HepG2 (cell line): Measurements from ENCODE around the gene APC2. TPM values are rescaled to one million over a fixed set of nuclear protein-coding genes. Genes with fewer than 3 reads are reported as not detected.

Experiments
- KLF16 ChIP-seq, 2 experiments: sonication (generic) in 1 of 2; formaldehyde crosslinking in 1 of 2; IDR thresholded peaks; 2 replicates each; pipeline versions ENCODE4 v1.6.1 to v1.8.0; 2016 to 2023; ENCODE audit warnings: missing genetic modification reagents in 2 of 2, missing compliant biosample characterization in 1 of 2
- RBM39 ChIP-seq: fragments of 200-400 bp; formaldehyde crosslinking; IDR thresholded peaks from one replicate; pipeline ENCODE4 v1.6.1; 2018; ENCODE audit warnings: antibody characterized with exemption, mild to moderate bottlenecking, low read depth, low read length; ENCODE audit not compliant: poor library complexity, severe bottlenecking
- RORA ChIP-seq: sonication (generic); formaldehyde crosslinking; IDR thresholded peaks from 2 replicates; pipeline ENCODE4 v1.5.0; 2020; ENCODE audit warnings: mild to moderate bottlenecking, missing genetic modification reagents, moderate library complexity
- TAF1 ChIP-seq: sonication (generic); formaldehyde crosslinking; IDR thresholded peaks from 2 replicates; pipeline ENCODE4 v1.4.0; 2020; ENCODE audit warnings: missing genetic modification reagents
- ZNF484 ChIP-seq: sonication (generic); formaldehyde crosslinking; IDR thresholded peaks from 2 replicates; pipeline ENCODE4 v1.5.1; 2020; ENCODE audit warnings: mild to moderate bottlenecking, low read depth, missing genetic modification reagents, borderline replicate concordance
- ZNF557 ChIP-seq: sonication (generic); formaldehyde crosslinking; IDR thresholded peaks from 2 replicates; pipeline ENCODE4 v1.4.0; 2020; ENCODE audit warnings: missing genetic modification reagents
- polyA plus RNA-seq, 8 experiments: library from polyadenylated mRNA; depleted of rRNA in 3 of 8; stranded (reverse) in 7 of 8; unstranded in 1 of 8; fragments of >200 nt; fragmentation: Illumina TruSeq in 4 of 8; extraction: Trizol in 4 of 8; gene quantifications; 2 replicates each; pipeline versions ENCODE4 v1.2.1 to v1.2.3, GENCODE V29; 2011 to 2016; ENCODE audit warnings: low read depth in 4 of 8, missing spikeins in 1 of 8, mixed read lengths in 1 of 8; ENCODE audit not compliant: insufficient read depth in 1 of 8
- total RNA-seq, 5 experiments: library from RNA; depleted of rRNA; stranded (reverse); fragments of >200 nt; fragmentation: Illumina TruSeq; extraction: Trizol; gene quantifications; 2 replicates each; pipeline ENCODE4 v1.2.3, GENCODE V29; 2016; ENCODE audit warnings: low read depth in 1 of 5
- TF ChIP-seq, protein P1 (sequence below): sonication (generic); formaldehyde crosslinking; IDR thresholded peaks from 2 replicates; pipeline ENCODE4 v1.4.0; 2020; ENCODE audit warnings: mild to moderate bottlenecking, missing genetic modification reagents

The APC2 gene
- total and polyA plus RNA-seq, 2 of the 13 experiments (the other 11 are each of a cell fraction or from before 2014, with no cell fraction given) = 0.08 to 0.22 TPM

DNA sequence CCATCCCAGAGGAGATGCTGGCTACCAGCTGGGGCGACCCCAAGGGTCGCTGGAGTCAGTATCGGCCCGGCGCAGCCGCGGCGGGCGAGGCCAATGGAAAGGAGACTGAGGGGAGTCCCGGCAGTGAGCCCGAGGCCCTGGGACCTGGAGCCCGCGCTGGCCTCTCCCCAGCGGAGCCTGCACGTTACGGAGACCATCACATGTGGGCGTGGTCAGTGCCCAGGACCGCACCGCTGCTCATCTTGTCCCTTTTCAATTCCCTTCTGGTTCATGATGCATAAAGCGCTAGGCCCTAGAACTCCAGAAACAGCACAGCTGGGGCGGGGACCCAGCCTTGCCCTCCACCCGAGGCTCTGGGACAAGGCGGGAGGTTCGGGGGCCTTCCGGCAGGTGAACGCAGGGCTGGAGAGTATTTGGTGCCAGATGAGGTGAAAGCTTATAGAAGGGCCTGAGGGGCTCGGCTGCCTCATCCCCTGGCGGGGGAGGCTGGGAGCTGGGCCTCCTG, 21.1 kb downstream of the APC2 start (continued):
- no peak for TF ChIP-seq RORA (CRISPR knock-in tag)
- no peak for TF ChIP-seq ZNF557 (CRISPR knock-in tag)
- TF ChIP-seq KLF16 (CRISPR knock-in tag; IDR thresholded peaks at IDR 0.05) = no peak
- TF ChIP-seq RBM39 = peak; percentile 24
- TF ChIP-seq, protein P1, sequence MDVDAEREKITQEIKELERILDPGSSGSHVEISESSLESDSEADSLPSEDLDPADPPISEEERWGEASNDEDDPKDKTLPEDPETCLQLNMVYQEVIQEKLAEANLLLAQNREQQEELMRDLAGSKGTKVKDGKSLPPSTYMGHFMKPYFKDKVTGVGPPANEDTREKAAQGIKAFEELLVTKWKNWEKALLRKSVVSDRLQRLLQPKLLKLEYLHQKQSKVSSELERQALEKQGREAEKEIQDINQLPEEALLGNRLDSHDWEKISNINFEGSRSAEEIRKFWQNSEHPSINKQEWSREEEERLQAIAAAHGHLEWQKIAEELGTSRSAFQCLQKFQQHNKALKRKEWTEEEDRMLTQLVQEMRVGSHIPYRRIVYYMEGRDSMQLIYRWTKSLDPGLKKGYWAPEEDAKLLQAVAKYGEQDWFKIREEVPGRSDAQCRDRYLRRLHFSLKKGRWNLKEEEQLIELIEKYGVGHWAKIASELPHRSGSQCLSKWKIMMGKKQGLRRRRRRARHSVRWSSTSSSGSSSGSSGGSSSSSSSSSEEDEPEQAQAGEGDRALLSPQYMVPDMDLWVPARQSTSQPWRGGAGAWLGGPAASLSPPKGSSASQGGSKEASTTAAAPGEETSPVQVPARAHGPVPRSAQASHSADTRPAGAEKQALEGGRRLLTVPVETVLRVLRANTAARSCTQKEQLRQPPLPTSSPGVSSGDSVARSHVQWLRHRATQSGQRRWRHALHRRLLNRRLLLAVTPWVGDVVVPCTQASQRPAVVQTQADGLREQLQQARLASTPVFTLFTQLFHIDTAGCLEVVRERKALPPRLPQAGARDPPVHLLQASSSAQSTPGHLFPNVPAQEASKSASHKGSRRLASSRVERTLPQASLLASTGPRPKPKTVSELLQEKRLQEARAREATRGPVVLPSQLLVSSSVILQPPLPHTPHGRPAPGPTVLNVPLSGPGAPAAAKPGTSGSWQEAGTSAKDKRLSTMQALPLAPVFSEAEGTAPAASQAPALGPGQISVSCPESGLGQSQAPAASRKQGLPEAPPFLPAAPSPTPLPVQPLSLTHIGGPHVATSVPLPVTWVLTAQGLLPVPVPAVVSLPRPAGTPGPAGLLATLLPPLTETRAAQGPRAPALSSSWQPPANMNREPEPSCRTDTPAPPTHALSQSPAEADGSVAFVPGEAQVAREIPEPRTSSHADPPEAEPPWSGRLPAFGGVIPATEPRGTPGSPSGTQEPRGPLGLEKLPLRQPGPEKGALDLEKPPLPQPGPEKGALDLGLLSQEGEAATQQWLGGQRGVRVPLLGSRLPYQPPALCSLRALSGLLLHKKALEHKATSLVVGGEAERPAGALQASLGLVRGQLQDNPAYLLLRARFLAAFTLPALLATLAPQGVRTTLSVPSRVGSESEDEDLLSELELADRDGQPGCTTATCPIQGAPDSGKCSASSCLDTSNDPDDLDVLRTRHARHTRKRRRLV (CRISPR knock-in tag) = no peak
- no peak for TF ChIP-seq ZNF484 (CRISPR knock-in tag)
- no peak for TF ChIP-seq TAF1 (CRISPR knock-in tag)
